HepG2 (cell line): ENCODE results near the gene SIK1. TPM values are rescaled to one million over a fixed set of nuclear protein-coding genes. Genes with fewer than 3 reads are reported as not detected.
A peak's percentile ranks its signal among the peaks of the same experiment; 100 is the strongest.

Experiments
- JARID2 ChIP-seq: sonication (generic); formaldehyde crosslinking; IDR thresholded peaks from 2 replicates; pipeline ENCODE4 v1.8.1; 2023; ENCODE audit warnings: missing genetic modification reagents, inconsistent platforms; ENCODE audit not compliant: insufficient replicate concordance
- RXRB ChIP-seq: IDR thresholded peaks from 2 replicates; pipeline ENCODE4 v1.6.1; 2016; ENCODE audit warnings: borderline replicate concordance, missing genetic modification reagents, missing compliant biosample characterization
- SATB2 ChIP-seq: sonication (generic); formaldehyde crosslinking; IDR thresholded peaks from 2 replicates; pipeline ENCODE4 v1.5.0; 2020; ENCODE audit warnings: missing genetic modification reagents
- SIN3B ChIP-seq: fragments of 150-350 bp; IDR thresholded peaks from 2 replicates; pipeline ENCODE4 v1.6.1; 2014; ENCODE audit warnings: low read length
- STAT5B ChIP-seq: sonication (generic); formaldehyde crosslinking; IDR thresholded peaks from 2 replicates; pipeline ENCODE4 v1.4.0; 2020; ENCODE audit warnings: missing genetic modification reagents
- ZC3H13 ChIP-seq: sonication (generic); formaldehyde crosslinking; IDR thresholded peaks from 2 replicates; pipeline ENCODE4 v1.8.1; 2023; ENCODE audit warnings: mild to moderate bottlenecking, missing genetic modification reagents, moderate library complexity
- ZNF484 ChIP-seq: sonication (generic); formaldehyde crosslinking; IDR thresholded peaks from 2 replicates; pipeline ENCODE4 v1.5.1; 2020; ENCODE audit warnings: mild to moderate bottlenecking, low read depth, missing genetic modification reagents, borderline replicate concordance
- ZNF550 ChIP-seq: sonication (generic); formaldehyde crosslinking; IDR thresholded peaks from 2 replicates; pipeline ENCODE4 v1.4.0; 2020; ENCODE audit warnings: mild to moderate bottlenecking, missing genetic modification reagents, borderline replicate concordance
- ZNF574 ChIP-seq: sonication (generic); formaldehyde crosslinking; IDR thresholded peaks from 2 replicates; pipeline ENCODE4 v1.4.0; 2020; ENCODE audit warnings: missing genetic modification reagents
- ZSCAN31 ChIP-seq: sonication (generic); formaldehyde crosslinking; IDR thresholded peaks from 2 replicates; pipeline ENCODE4 v1.5.0; 2020; ENCODE audit warnings: low read depth, mild to moderate bottlenecking, missing genetic modification reagents
- ZZZ3 ChIP-seq: sonication (generic); formaldehyde crosslinking; IDR thresholded peaks from 2 replicates; pipeline ENCODE4 v1.4.0; 2020; ENCODE audit warnings: missing genetic modification reagents, mild to moderate bottlenecking, borderline replicate concordance
- polyA plus RNA-seq, 8 experiments: library from polyadenylated mRNA; depleted of rRNA in 3 of 8; stranded (reverse) in 7 of 8; unstranded in 1 of 8; fragments of >200 nt; fragmentation: Illumina TruSeq in 4 of 8; extraction: Trizol in 4 of 8; gene quantifications; 2 replicates each; pipeline versions ENCODE4 v1.2.1 to v1.2.3, GENCODE V29; 2011 to 2016; ENCODE audit warnings: low read depth in 4 of 8, missing spikeins in 1 of 8, mixed read lengths in 1 of 8; ENCODE audit not compliant: insufficient read depth in 1 of 8
- total RNA-seq, 5 experiments: library from RNA; depleted of rRNA; stranded (reverse); fragments of >200 nt; fragmentation: Illumina TruSeq; extraction: Trizol; gene quantifications; 2 replicates each; pipeline ENCODE4 v1.2.3, GENCODE V29; 2016; ENCODE audit warnings: low read depth in 1 of 5
- TF ChIP-seq, protein P1 (sequence below): sonication (generic); formaldehyde crosslinking; IDR thresholded peaks from 2 replicates; pipeline ENCODE4 v1.4.0; 2020; ENCODE audit warnings: missing genetic modification reagents
- TF ChIP-seq, protein P2 (sequence below): sonication (generic); formaldehyde crosslinking; IDR thresholded peaks from 2 replicates; pipeline ENCODE4 v1.5.0; 2020; ENCODE audit warnings: mild to moderate bottlenecking, missing genetic modification reagents, borderline replicate concordance

Gene SIK1
- total and polyA plus RNA-seq, 2 of the 13 experiments (the other 11 are each of a cell fraction or from before 2014, with no cell fraction given): 4.5 to 14.5 TPM

DNA sequence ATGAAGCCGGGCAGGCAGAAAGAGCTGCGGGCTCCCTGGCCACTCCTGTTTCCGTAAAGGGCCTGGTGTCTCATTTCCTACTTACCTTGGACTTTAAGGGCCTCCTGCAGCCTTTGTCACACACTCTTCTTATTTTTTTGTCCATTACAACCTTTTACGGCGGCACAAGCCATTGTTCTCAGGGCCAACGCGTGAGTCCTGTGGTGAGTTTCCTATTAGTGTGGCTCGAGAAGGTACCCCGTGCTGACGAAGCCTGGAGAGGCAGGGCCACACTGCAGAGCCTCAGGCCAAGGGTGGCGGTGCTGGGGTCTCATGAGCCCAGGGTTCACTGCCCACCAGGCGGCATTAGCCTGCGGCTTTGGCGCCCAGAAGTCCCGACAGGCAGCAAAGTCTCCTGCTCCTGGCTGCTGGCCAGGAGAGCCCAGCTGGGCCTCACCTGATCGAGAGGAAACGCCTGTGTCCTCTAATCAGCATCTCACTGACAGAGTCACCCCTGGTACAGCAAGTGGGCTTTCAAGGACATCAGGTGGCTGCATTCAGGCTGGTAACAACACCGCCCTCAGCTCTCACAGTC, 62.0 kb downstream of the SIK1 start (continued):
- TF ChIP-seq, protein P1, sequence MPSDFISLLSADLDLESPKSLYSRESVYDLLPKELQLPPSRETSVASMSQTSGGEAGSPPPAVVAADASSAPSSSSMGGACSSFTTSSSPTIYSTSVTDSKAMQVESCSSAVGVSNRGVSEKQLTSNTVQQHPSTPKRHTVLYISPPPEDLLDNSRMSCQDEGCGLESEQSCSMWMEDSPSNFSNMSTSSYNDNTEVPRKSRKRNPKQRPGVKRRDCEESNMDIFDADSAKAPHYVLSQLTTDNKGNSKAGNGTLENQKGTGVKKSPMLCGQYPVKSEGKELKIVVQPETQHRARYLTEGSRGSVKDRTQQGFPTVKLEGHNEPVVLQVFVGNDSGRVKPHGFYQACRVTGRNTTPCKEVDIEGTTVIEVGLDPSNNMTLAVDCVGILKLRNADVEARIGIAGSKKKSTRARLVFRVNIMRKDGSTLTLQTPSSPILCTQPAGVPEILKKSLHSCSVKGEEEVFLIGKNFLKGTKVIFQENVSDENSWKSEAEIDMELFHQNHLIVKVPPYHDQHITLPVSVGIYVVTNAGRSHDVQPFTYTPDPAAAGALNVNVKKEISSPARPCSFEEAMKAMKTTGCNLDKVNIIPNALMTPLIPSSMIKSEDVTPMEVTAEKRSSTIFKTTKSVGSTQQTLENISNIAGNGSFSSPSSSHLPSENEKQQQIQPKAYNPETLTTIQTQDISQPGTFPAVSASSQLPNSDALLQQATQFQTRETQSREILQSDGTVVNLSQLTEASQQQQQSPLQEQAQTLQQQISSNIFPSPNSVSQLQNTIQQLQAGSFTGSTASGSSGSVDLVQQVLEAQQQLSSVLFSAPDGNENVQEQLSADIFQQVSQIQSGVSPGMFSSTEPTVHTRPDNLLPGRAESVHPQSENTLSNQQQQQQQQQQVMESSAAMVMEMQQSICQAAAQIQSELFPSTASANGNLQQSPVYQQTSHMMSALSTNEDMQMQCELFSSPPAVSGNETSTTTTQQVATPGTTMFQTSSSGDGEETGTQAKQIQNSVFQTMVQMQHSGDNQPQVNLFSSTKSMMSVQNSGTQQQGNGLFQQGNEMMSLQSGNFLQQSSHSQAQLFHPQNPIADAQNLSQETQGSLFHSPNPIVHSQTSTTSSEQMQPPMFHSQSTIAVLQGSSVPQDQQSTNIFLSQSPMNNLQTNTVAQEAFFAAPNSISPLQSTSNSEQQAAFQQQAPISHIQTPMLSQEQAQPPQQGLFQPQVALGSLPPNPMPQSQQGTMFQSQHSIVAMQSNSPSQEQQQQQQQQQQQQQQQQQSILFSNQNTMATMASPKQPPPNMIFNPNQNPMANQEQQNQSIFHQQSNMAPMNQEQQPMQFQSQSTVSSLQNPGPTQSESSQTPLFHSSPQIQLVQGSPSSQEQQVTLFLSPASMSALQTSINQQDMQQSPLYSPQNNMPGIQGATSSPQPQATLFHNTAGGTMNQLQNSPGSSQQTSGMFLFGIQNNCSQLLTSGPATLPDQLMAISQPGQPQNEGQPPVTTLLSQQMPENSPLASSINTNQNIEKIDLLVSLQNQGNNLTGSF: no peak
- TF ChIP-seq SIN3B: no peak
- peak; percentile 47; the same call in 1 of the 2 replicates for TF ChIP-seq RXRB (CRISPR knock-in tag)
- TF ChIP-seq ZNF484 (CRISPR knock-in tag): no peak
- TF ChIP-seq SATB2 (CRISPR knock-in tag): no peak
- TF ChIP-seq, protein P2, sequence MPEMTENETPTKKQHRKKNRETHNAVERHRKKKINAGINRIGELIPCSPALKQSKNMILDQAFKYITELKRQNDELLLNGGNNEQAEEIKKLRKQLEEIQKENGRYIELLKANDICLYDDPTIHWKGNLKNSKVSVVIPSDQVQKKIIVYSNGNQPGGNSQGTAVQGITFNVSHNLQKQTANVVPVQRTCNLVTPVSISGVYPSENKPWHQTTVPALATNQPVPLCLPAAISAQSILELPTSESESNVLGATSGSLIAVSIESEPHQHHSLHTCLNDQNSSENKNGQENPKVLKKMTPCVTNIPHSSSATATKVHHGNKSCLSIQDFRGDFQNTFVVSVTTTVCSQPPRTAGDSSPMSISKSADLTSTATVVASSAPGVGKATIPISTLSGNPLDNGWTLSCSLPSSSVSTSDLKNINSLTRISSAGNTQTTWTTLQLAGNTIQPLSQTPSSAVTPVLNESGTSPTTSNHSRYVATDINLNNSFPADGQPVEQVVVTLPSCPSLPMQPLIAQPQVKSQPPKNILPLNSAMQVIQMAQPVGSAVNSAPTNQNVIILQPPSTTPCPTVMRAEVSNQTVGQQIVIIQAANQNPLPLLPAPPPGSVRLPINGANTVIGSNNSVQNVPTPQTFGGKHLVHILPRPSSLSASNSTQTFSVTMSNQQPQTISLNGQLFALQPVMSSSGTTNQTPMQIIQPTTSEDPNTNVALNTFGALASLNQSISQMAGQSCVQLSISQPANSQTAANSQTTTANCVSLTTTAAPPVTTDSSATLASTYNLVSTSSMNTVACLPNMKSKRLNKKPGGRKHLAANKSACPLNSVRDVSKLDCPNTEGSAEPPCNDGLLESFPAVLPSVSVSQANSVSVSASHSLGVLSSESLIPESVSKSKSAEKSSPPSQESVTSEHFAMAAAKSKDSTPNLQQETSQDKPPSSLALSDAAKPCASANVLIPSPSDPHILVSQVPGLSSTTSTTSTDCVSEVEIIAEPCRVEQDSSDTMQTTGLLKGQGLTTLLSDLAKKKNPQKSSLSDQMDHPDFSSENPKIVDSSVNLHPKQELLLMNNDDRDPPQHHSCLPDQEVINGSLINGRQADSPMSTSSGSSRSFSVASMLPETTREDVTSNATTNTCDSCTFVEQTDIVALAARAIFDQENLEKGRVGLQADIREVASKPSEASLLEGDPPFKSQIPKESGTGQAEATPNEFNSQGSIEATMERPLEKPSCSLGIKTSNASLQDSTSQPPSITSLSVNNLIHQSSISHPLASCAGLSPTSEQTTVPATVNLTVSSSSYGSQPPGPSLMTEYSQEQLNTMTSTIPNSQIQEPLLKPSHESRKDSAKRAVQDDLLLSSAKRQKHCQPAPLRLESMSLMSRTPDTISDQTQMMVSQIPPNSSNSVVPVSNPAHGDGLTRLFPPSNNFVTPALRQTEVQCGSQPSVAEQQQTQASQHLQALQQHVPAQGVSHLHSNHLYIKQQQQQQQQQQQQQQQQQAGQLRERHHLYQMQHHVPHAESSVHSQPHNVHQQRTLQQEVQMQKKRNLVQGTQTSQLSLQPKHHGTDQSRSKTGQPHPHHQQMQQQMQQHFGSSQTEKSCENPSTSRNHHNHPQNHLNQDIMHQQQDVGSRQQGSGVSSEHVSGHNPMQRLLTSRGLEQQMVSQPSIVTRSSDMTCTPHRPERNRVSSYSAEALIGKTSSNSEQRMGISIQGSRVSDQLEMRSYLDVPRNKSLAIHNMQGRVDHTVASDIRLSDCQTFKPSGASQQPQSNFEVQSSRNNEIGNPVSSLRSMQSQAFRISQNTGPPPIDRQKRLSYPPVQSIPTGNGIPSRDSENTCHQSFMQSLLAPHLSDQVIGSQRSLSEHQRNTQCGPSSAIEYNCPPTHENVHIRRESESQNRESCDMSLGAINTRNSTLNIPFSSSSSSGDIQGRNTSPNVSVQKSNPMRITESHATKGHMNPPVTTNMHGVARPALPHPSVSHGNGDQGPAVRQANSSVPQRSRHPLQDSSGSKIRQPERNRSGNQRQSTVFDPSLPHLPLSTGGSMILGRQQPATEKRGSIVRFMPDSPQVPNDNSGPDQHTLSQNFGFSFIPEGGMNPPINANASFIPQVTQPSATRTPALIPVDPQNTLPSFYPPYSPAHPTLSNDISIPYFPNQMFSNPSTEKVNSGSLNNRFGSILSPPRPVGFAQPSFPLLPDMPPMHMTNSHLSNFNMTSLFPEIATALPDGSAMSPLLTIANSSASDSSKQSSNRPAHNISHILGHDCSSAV: no peak
- TF ChIP-seq ZNF574: no peak
- no peak for TF ChIP-seq ZNF550
- TF ChIP-seq ZC3H13: no peak
- no peak for TF ChIP-seq STAT5B (CRISPR knock-in tag)
- no peak for TF ChIP-seq ZSCAN31 (CRISPR knock-in tag)
- no peak for TF ChIP-seq JARID2
- no peak for TF ChIP-seq ZZZ3
